ENCODE measurements around the gene SLC35E4. TPM values are rescaled to one million over a fixed set of nuclear protein-coding genes. Genes with fewer than 3 reads are reported as not detected.
"Not testable (repeated sequence)": the region's sequence is repeated elsewhere in the genome, so short reads cannot be mapped to it uniquely, and the experiment has no call there.

SLC35E4 gene
- total and polyA plus RNA-seq, 2 donors from 2014 or later: 1.8 to 3.2 TPM

DNA sequence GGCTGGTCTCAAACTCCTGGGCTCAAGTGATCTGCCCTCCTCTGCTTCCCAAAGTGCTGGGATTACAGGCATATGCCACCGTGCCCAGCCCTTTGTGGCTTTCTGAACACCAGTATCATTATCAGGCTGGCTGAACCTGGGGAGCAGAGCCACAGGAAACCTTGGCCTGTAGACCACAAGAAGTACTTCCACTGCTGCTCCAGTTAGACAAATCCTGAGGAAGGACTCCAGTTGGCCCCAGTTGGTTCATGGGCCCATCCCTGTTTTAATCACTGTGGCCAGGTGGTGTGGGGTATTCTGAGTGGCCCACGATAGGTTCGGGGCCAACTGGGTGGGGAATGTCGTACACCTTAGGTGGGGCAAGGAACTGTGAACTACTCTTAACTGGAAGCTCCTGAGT is 37.6 kb downstream of the SLC35E4 start:
- Histone ChIP-seq H3K27me3 (ENCODE audit: control insufficient read depth, insufficient read depth, low read length) (no peaks in the 10 kb centered on the region), H3K4me3 (ENCODE audit: low read length in 3 of 3) (no peak overlapping the region), H3K9ac (ENCODE audit: low read length in 3 of 3) (no peak overlapping the region), H3K9me3 (ENCODE audit: control insufficient read depth in 2 of 3, insufficient read depth in 1 of 3, low read length in 3 of 3) (no peaks in the 10 kb centered on the region), H3K27ac (ENCODE audit: low read depth in 2 of 2, low read length in 2 of 2) (no peak overlapping the region), H3K4me1 (ENCODE audit: control insufficient read depth in 2 of 3, insufficient read depth in 2 of 3, low read depth in 1 of 3, low read length in 3 of 3) (peaks cover 0 to 4% (median 0%) of the 10 kb centered on the region in 3 donors), H3K36me3 (ENCODE audit: control insufficient read depth in 2 of 3, insufficient read depth in 3 of 3, low read length in 3 of 3) (no peaks in the 10 kb centered on the region)
- FAIRE-seq: no peak
- intact Hi-C loops (cut with DNase I): no loop called here
- DNase-seq: no peak
- TF ChIP-seq, protein P1, sequence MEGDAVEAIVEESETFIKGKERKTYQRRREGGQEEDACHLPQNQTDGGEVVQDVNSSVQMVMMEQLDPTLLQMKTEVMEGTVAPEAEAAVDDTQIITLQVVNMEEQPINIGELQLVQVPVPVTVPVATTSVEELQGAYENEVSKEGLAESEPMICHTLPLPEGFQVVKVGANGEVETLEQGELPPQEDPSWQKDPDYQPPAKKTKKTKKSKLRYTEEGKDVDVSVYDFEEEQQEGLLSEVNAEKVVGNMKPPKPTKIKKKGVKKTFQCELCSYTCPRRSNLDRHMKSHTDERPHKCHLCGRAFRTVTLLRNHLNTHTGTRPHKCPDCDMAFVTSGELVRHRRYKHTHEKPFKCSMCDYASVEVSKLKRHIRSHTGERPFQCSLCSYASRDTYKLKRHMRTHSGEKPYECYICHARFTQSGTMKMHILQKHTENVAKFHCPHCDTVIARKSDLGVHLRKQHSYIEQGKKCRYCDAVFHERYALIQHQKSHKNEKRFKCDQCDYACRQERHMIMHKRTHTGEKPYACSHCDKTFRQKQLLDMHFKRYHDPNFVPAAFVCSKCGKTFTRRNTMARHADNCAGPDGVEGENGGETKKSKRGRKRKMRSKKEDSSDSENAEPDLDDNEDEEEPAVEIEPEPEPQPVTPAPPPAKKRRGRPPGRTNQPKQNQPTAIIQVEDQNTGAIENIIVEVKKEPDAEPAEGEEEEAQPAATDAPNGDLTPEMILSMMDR (IDR thresholded peaks at IDR 0.05; ENCODE audit: borderline replicate concordance, extremely low read depth, insufficient read depth): no peak

DNA sequence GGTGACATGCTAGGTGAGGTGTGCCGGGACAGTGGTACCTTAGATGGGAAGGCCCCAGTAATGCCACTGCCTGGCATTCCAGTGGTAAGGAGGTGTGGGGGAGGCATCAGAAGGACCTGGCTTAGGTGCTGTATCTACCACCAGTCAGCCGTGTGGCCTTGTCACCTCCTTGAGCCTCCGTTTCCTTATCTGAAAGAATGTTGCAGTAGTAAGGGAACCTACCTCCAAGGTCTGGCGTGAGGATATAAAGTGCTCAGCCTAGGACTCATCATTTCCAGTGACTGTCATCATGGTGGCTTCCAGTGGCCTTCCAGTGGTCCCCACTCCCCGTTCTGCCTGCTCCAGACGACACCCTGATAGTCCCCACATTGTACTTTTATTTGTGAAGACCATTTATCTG is 38.9 kb downstream of the SLC35E4 start:
- no peaks in the 10 kb centered on the region for H3K9me3 ChIP-seq (ENCODE audit: control insufficient read depth in 2 of 3, insufficient read depth in 1 of 3, low read length in 3 of 3)
- H3K36me3 ChIP-seq (ENCODE audit: control insufficient read depth in 2 of 3, insufficient read depth in 3 of 3, low read length in 3 of 3): no peaks in the 10 kb centered on the region
- no peak overlapping the region for H3K9ac ChIP-seq (ENCODE audit: low read length in 3 of 3)
- H3K4me1 ChIP-seq (ENCODE audit: control insufficient read depth in 2 of 3, insufficient read depth in 2 of 3, low read depth in 1 of 3, low read length in 3 of 3): no peaks in the 10 kb centered on the region
- no peak overlapping the region for H3K27ac ChIP-seq (ENCODE audit: low read depth in 2 of 2, low read length in 2 of 2)
- intact Hi-C loops (cut with DNase I): no loop called here
- TF ChIP-seq, protein P1 (IDR thresholded peaks at IDR 0.05; ENCODE audit: borderline replicate concordance, extremely low read depth, insufficient read depth): no peak
- no peak for DNase-seq
- H3K27me3 ChIP-seq (ENCODE audit: control insufficient read depth, insufficient read depth, low read length): no peaks in the 10 kb centered on the region
- H3K4me3 ChIP-seq (ENCODE audit: low read length in 3 of 3): no peak overlapping the region
- no peak for FAIRE-seq

DNA sequence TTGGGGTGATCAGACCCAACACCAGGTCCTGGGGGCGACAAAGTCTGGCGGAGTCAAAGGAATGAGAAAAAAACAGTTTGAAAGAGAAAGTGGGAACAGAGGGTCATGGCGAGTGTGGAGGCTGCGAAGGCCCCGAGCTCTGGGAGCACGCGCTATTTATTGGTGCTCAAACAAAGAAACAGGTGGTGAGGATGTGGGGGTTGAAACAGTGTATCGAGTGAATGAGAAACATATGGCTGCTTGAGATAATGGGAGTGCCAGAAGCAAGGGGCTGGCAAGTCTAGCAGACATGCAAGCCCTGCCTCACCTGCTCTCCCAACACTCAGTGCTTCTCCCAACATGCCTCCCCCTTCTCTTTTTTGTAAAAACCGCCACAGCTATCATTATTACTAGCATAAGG is 39.9 kb downstream of the SLC35E4 start:
- H3K4me3 ChIP-seq (ENCODE audit: low read length in 3 of 3): no peak overlapping the region
- no peak overlapping the region for H3K27ac ChIP-seq (ENCODE audit: low read depth in 2 of 2, low read length in 2 of 2)
- H3K36me3 ChIP-seq (ENCODE audit: control insufficient read depth in 2 of 3, insufficient read depth in 3 of 3, low read length in 3 of 3): no peaks in the 10 kb centered on the region
- no peak overlapping the region for H3K9ac ChIP-seq (ENCODE audit: low read length in 3 of 3)
- intact Hi-C loops (cut with DNase I): no loop called here
- no peak for FAIRE-seq
- DNase-seq: no peak
- H3K27me3 ChIP-seq (ENCODE audit: control insufficient read depth, insufficient read depth, low read length): no peaks in the 10 kb centered on the region
- TF ChIP-seq, protein P1 (IDR thresholded peaks at IDR 0.05; ENCODE audit: borderline replicate concordance, extremely low read depth, insufficient read depth): no peak
- H3K4me1 ChIP-seq (ENCODE audit: control insufficient read depth in 2 of 3, insufficient read depth in 2 of 3, low read depth in 1 of 3, low read length in 3 of 3): no peaks in the 10 kb centered on the region
- H3K9me3 ChIP-seq (ENCODE audit: control insufficient read depth in 2 of 3, insufficient read depth in 1 of 3, low read length in 3 of 3): no peaks in the 10 kb centered on the region

DNA sequence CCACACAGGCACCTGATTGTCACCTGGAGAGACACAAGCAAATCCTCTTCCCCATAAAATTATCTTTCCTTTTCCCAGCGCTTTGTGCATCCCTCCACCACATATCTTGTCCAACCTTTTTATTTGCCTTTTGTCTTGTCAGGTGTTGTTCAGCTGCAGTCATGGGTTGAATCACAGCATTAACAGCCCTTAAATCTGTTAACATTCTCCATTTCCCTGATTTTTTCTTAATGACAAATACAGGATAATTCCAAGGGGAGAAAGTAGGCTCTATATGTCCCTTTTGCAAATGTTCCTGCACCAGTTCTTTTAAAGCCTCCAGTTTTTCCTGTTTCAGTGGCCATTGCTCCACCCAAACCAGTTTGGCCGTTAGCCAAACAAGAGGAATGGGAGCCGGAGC is 41.0 kb downstream of the SLC35E4 start:
- DNase-seq; FAIRE-seq; intact Hi-C loops (cut with DNase I): not testable (repeated sequence)

DNA sequence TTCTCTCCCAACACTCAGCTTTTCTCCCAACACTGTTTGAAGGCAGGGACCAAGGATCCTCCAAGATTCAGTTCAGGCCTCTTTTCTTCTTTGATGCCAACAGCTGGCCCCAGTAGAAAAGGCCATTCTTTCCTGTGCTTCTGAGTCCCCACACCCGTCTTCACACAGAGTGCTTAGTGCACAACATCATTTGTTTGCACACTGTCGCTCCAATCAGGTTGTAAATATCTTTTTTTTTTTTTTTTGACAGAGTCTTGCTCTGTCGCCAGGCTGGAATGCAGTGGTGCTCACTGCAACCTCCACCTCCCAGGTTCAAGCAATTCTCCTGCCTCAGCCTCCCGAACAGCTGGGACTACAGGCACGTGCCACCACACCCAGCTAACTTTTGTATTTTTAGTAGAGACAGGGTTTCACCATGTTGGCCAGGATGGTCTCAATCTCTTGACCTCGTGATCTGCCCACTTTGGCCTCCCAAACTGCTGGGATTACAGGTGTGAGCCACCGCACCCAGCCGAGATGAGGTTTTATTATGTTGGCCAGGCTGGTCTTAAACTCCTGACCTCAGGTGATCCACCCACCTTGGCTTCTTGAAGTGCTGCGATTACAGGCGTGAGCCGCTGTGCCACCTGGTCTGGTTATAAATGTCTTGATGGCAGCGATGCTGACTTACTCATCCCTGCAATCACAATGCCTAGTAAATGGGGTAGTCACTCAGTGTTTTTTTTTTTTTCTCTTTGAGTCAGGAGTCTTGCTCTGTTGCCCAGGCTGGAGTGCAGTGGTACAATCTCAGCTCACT is 44.5 kb downstream of the SLC35E4 start:
- H3K27ac ChIP-seq (ENCODE audit: low read depth in 2 of 2, low read length in 2 of 2); H3K4me3 ChIP-seq (ENCODE audit: low read length in 3 of 3); DNase-seq; H3K36me3 ChIP-seq (ENCODE audit: control insufficient read depth in 2 of 3, insufficient read depth in 3 of 3, low read length in 3 of 3); intact Hi-C loops (cut with DNase I); H3K9me3 ChIP-seq (ENCODE audit: control insufficient read depth in 2 of 3, insufficient read depth in 1 of 3, low read length in 3 of 3); H3K9ac ChIP-seq (ENCODE audit: low read length in 3 of 3); H3K4me1 ChIP-seq (ENCODE audit: control insufficient read depth in 2 of 3, insufficient read depth in 2 of 3, low read depth in 1 of 3, low read length in 3 of 3); H3K27me3 ChIP-seq (ENCODE audit: control insufficient read depth, insufficient read depth, low read length); FAIRE-seq: not testable (repeated sequence)

More for the DNA sequence above, 41.0 kb downstream of the SLC35E4 start:
- not testable (repeated sequence) for H3K9me3 ChIP-seq (ENCODE audit: control insufficient read depth in 2 of 3, insufficient read depth in 1 of 3, low read length in 3 of 3); H3K9ac ChIP-seq (ENCODE audit: low read length in 3 of 3); H3K27ac ChIP-seq (ENCODE audit: low read depth in 2 of 2, low read length in 2 of 2); H3K4me3 ChIP-seq (ENCODE audit: low read length in 3 of 3); H3K27me3 ChIP-seq (ENCODE audit: control insufficient read depth, insufficient read depth, low read length); H3K4me1 ChIP-seq (ENCODE audit: control insufficient read depth in 2 of 3, insufficient read depth in 2 of 3, low read depth in 1 of 3, low read length in 3 of 3); H3K36me3 ChIP-seq (ENCODE audit: control insufficient read depth in 2 of 3, insufficient read depth in 3 of 3, low read length in 3 of 3)
